Caco-2 (cell line): ENCODE measurements around the gene RGS6. TPM values are rescaled to one million over a fixed set of nuclear protein-coding genes. Genes with fewer than 3 reads are reported as not detected.

Experiments
- BruUV-seq: library from RNA; stranded (reverse); fragments of 400-500 nt; replicated peaks from 2 replicates; lab custom pipeline; 2021; lab: Mats Ljungman, UMichigan
- CTCF ChIA-PET: fragments of 300-600 bp; sonication (Branson Sonifier 250); formaldehyde crosslinking; loops from one replicate; lab custom pipeline; 2022; ENCODE audit warnings: antibody characterized with exemption; lab: Charles Lee
- POLR2A ChIA-PET: fragments of 300-600 bp; sonication (Branson Sonifier 250); formaldehyde crosslinking; loops from one replicate; lab custom pipeline; 2022; ENCODE audit warnings: antibody characterized with exemption; lab: Charles Lee
- DNase-seq, 2 experiments: peaks; one replicate each; pipeline versions ENCODE4 v3.0.0 to v3.0.0-alpha.2; 2020 to 2022
- H3K27me3 ChIP-seq: replicated peaks from 2 replicates; pipeline ENCODE4 v1.6.0; 2011; ENCODE audit warnings: low read length; ENCODE audit not compliant: control insufficient read depth, insufficient read depth
- H3K36me3 ChIP-seq: 2 replicates; pipeline ENCODE4 v1.5.1; 2011; ENCODE audit warnings: low read length; ENCODE audit not compliant: control insufficient read depth, insufficient read depth
- H3K4me1 ChIP-seq: fragments of 250-450 bp; sonication (Bioruptor Pico); 2 replicates; pipeline ENCODE4 v1.5.1; 2020; ENCODE audit warnings: mild to moderate bottlenecking
- H3K4me3 ChIP-seq: 2 replicates; pipeline ENCODE4 v1.5.1; 2011; ENCODE audit warnings: low read depth, mild to moderate bottlenecking, control low read depth, low read length
- H3K9me3 ChIP-seq: fragments of 250-450 bp; sonication (Bioruptor Pico); 2 replicates; pipeline ENCODE4 v1.5.1; 2020; ENCODE audit warnings: mild to moderate bottlenecking, moderate library complexity
- H3K27ac Mint-ChIP-seq: one replicate; pipeline ENCODE4 v1.8.0; 2022; ENCODE audit warnings: mixed read lengths; ENCODE audit not compliant: unreplicated experiment
- H3K27me3 Mint-ChIP-seq: one replicate; pipeline ENCODE4 v1.8.0; 2022; ENCODE audit warnings: mixed read lengths; ENCODE audit not compliant: insufficient read depth, unreplicated experiment
- H3K36me3 Mint-ChIP-seq: one replicate; pipeline ENCODE4 v1.8.0; 2022; ENCODE audit warnings: mild to moderate bottlenecking, mixed read lengths; ENCODE audit not compliant: insufficient read depth, unreplicated experiment
- H3K4me1 Mint-ChIP-seq: one replicate; pipeline ENCODE4 v1.8.0; 2022; ENCODE audit warnings: low read depth, mixed read lengths; ENCODE audit not compliant: unreplicated experiment
- H3K4me3 Mint-ChIP-seq: one replicate; pipeline ENCODE4 v1.8.0; 2022; ENCODE audit warnings: mild to moderate bottlenecking, moderate library complexity, mixed read lengths; ENCODE audit not compliant: unreplicated experiment
- H3K9me3 Mint-ChIP-seq: one replicate; pipeline ENCODE4 v1.8.0; 2022; ENCODE audit warnings: mixed read lengths; ENCODE audit not compliant: unreplicated experiment
- CTCF ChIP-seq, 2 experiments: fragments of 200-600 bp in 1 of 2; IDR thresholded peaks; 1 replicate in 1 of 2; 2 replicates in 1 of 2; pipeline versions ENCODE4 v1.5.1 to v1.8.0; 2011 to 2022; ENCODE audit warnings: antibody characterized with exemption in 1 of 2, control low read depth in 1 of 2, inconsistent platforms in 1 of 2, low read depth in 1 of 2, low read length in 1 of 2, mild to moderate bottlenecking in 1 of 2, moderate library complexity in 1 of 2; ENCODE audit not compliant: insufficient read depth in 1 of 2, severe bottlenecking in 1 of 2, unreplicated experiment in 1 of 2
- intact Hi-C: fragments of 100-400 bp; cut with micrococcal nuclease; formaldehyde crosslinking; loops from one replicate; pipeline ENCODE4 v1.10.0; 2022; ENCODE audit not compliant: unreplicated experiment
- total RNA-seq: library from RNA; stranded (reverse); gene quantifications from 2 replicates; pipeline ENCODE4 v1.2.3, GENCODE V29; 2022

The RGS6 gene
- total RNA-seq, 1 experiment from 2014 or later, result not detected

DNA sequence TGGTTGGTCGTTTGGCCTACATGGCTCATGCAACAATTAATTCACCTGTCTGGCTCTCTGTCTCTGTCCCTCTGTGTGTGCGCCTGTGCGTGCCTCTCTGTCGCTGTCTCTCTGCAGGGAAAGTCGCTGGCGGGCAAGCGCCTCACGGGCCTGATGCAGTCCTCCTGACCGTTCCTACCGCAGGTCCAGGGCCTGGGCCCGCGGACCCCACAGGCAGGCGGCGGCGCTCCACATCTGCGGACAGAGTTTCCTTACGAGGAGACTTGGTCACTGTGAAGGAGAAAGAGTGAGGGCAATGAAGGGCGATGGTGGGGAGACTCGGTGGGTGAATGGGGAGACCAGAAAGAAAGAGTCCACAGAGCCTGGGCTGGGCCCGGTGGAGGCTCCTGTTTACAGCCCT, 630.1 kb downstream of the RGS6 start:
- no peak for TF ChIP-seq CTCF (IDR thresholded peaks at IDR 0.05; ENCODE audit: insufficient read depth in 1 of 2, low read depth in 1 of 2, low read length in 1 of 2, severe bottlenecking in 1 of 2, unreplicated experiment in 1 of 2)
- Mint-ChIP-seq H3K4me3 (no peak overlapping the region), H3K9me3 (no peaks in the 10 kb centered on the region), H3K4me1 (no peaks in the 10 kb centered on the region), H3K27ac (no peak overlapping the region), H3K27me3 (peaks cover 37% of the 10 kb centered on the region), H3K36me3 (no peaks in the 10 kb centered on the region)
- CTCF ChIA-PET, result no interaction called here
- no peak for DNase-seq
- Histone ChIP-seq H3K4me3 (no peak overlapping the region), H3K27me3 (no peaks in the 10 kb centered on the region; the same call in none of the 2 replicates), H3K9me3 (no peaks in the 10 kb centered on the region), H3K4me1 (no peaks in the 10 kb centered on the region), H3K36me3 (no peaks in the 10 kb centered on the region)
- intact Hi-C loops, result no loop called here
- POLR2A ChIA-PET, result no interaction called here
- BruUV-seq, result no TSS peak

- TF ChIP-seq CTCF (IDR thresholded peaks at IDR 0.05; ENCODE audit: insufficient read depth in 1 of 2, low read depth in 1 of 2, low read length in 1 of 2, severe bottlenecking in 1 of 2, unreplicated experiment in 1 of 2), result no peak
- Histone ChIP-seq H3K27me3 (no peaks in the 10 kb centered on the region; the same call in none of the 2 replicates), H3K4me1 (no peaks in the 10 kb centered on the region), H3K36me3 (no peaks in the 10 kb centered on the region), H3K4me3 (no peak overlapping the region), H3K9me3 (no peaks in the 10 kb centered on the region)
- H3K9me3 Mint-ChIP-seq, result no peaks in the 10 kb centered on the region
- H3K4me3 Mint-ChIP-seq, result no peak overlapping the region
- H3K4me1 Mint-ChIP-seq, result no peaks in the 10 kb centered on the region
- H3K27me3 Mint-ChIP-seq, result peaks cover 29% of the 10 kb centered on the region
- no peaks in the 10 kb centered on the region for H3K36me3 Mint-ChIP-seq
- POLR2A ChIA-PET, result interaction anchor here (0.6 kb wide), 1 partner anchor 24 kb away, joined by 3 read pairs; no protein-coding TSS in a partner anchor
- BruUV-seq, result no TSS peak
- intact Hi-C loops, result no loop called here
- CTCF ChIA-PET, result no interaction called here
- no peak for DNase-seq
- no peak overlapping the region for H3K27ac Mint-ChIP-seq
These were observed 631.4 kb downstream of the RGS6 start for GRCh38 chr14:72563676-72564075.

- no peak for TF ChIP-seq CTCF (IDR thresholded peaks at IDR 0.05; ENCODE audit: insufficient read depth in 1 of 2, low read depth in 1 of 2, low read length in 1 of 2, severe bottlenecking in 1 of 2, unreplicated experiment in 1 of 2)
- Mint-ChIP-seq H3K36me3 (no peaks in the 10 kb centered on the region), H3K27ac (no peak overlapping the region), H3K4me3 (no peak overlapping the region), H3K27me3 (peaks cover 26% of the 10 kb centered on the region), H3K9me3 (no peaks in the 10 kb centered on the region), H3K4me1 (no peaks in the 10 kb centered on the region)
- H3K9me3 ChIP-seq, result no peaks in the 10 kb centered on the region
- no peaks in the 10 kb centered on the region; the same call in none of the 2 replicates for H3K27me3 ChIP-seq
- DNase-seq, result no peak
- no peak overlapping the region for H3K4me3 ChIP-seq
- no peaks in the 10 kb centered on the region for H3K4me1 ChIP-seq
- BruUV-seq, result no TSS peak
- no peaks in the 10 kb centered on the region for H3K36me3 ChIP-seq
- intact Hi-C loops, result no loop called here
- ChIA-PET POLR2A (no interaction called here), CTCF (no interaction called here)
These were observed 632.9 kb downstream of the RGS6 start for GRCh38 chr14:72565149-72565559.
